ENCODE data around the gene EDIL3.

EDIL3 gene

GRCh38 chr5:84260939-84261338 lies 123.7 kb downstream of the EDIL3 start:
- no peak for DNase-seq (ENCODE audit: low read depth in 1 of 2, low spot score in 1 of 2)

DNA sequence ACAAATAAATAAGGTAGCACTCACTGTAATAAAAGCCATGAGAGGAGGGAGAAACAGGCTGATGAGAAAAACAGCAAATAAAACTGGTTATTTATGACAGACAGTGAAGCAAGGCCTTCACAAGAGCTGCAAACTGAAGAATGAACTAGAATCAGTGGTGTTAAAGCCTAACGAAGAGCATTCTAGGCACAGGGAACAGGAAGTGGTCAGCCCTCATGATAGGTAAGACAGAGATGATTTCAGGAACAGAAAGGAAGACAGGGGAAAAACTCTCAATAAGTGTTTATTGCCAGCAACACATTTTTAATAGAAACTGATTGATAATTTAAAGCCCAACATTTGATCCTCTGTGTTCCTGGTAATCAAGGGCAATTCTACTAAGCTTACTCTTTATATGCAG lies 124.5 kb downstream of the EDIL3 start:
- DNase-seq (ENCODE audit: low read depth in 1 of 2, low spot score in 1 of 2), result no peak

DNA sequence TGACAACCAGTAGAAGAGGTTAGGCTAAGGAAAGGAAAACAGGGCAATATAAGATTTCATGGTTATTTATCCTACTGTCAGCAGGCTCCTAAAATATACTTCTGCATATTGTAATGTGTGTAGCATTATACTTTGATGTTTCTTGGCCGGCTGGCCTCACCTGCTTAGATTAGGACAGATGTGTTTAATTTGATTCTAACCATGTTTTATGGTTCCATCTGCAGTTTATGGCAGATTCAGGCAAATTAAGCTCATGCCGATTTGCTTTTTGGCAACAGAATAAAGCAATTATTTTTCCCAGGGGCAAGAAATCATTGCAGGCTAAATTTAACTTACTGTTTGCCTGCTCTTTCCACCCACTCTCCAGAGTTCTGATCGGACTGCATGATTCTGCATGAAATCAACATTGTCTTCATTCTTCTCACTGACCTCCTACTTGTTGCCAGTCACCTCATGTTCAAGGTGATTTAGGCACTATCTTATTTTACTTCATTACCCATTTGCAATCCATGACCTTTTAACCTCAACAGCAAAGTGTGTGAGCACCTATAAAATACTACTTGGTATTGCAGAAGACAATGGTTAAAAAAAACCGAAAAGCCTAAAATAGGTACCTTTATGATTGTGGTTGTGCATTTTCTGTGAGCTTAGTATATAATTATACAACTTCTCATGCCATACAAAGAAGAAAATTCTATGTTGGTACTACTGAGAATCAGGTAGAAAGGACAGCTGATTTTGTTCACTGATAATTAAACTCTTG lies 125.2 kb downstream of the EDIL3 start:
- DNase-seq (ENCODE audit: low read depth in 1 of 2, low spot score in 1 of 2), result no peak

DNA sequence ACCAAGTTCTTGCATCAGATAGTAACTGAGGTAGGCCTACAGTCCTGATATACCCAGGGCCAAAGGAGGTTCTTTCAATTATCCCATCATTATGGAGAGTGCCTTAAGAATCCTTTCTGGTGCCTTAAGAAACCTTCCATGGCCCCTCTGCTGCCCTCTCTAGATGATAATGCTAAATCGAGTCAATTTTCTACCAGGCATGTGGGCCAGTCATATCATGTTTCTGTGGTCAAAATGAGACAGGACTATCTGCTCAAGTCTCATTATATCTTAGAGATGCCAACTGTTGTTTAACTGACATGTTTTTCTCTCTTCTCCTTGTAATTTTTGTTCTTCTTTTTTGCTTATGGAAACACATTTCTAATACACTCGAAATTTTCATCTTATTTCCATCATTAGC lies 127.6 kb downstream of the EDIL3 start:
- no peak for DNase-seq (ENCODE audit: low read depth in 1 of 2, low spot score in 1 of 2)

DNA sequence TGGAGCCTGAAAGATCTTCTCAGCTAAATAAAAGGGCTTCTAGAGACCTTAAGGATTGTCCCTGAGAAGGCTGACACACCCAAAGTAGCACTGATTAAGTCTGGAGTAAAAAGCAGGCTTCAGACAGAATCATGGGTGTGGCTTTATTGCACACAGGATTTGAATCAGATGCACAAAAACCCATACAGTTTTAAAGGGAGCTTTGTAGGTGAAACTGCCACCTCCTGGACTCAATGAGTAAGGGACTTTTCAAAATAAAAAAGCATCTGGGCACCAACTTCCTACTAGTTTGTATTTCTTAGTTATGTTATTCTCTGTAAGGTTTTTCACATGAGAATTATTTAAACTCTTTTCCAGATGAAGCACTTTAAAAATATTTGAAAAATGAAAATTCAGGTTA lies 129.4 kb downstream of the EDIL3 start:
- no peak for DNase-seq (ENCODE audit: low read depth in 1 of 2, low spot score in 1 of 2)

DNA sequence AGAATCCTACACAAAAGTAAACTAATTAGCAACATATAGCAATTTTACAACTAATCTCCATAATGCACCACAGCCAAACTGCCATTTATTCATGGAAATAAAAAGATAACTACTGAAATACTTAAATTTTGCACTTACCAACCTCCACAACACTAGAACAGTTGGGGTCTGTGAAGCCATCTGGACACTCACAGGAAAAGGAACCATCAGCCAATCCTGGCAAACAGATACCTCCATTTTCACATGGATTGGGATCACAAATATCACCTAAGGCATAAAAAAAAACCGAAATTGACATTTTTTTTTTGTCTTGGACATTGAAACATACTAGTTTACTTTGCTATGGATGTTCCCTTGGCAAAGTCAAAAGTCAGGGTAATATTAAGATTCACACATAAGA lies 130.7 kb downstream of the EDIL3 start:
- no peak for DNase-seq (ENCODE audit: low read depth in 1 of 2, low spot score in 1 of 2)

DNA sequence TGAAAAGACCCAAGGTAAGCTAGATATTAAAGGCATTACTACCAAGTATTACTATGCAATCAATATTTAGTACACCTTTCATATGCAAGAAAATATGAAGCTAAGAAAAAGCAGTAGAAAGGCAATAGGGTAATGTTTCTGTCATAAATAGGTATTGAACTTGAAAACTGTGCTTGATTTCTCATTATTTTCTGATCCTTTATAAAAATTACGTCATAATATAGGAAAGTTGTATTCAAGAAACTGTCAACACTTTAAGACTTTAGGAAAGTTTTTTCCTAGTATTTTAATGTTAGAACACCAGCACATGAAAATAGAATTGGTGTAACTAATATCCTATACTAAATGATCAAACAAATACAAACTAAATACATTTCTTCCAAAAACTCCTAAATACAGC lies 133.2 kb downstream of the EDIL3 start:
- DNase-seq (ENCODE audit: low read depth in 1 of 2, low spot score in 1 of 2), result no peak

DNA sequence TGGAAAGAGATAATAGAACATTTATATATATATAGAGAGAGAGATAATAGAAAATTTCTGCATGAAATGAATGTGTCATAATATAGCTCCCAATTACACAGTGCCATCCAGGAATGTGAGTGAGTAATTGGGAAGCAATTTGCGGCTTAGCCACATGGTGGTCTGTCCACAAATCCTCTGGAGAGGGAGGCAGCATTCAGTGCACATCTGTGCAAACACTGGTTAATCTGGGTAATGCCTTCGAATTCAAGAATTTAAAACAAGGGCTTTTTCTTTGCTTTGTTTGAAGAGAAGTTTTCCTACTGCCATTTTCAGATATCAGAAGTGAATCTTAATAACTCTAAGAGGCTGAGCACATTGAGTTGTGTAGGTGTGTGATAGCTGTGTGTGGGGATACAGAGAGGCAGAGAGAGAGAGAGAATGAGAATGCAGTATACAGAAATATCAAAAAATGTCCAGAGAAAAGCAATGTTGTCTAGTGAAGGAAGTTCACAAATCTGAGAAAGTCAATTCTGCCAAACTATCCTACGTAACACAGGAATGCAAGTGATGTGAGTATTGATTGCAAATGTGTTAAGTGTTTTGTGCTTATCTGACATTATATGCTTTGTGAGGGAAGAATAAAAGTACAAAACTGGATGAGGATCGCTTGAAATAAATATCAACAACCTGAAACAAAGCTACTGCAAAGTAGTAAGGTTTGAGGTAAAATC lies 134.6 kb downstream of the EDIL3 start:
- DNase-seq (ENCODE audit: low read depth in 1 of 2, low spot score in 1 of 2), result no peak

DNA sequence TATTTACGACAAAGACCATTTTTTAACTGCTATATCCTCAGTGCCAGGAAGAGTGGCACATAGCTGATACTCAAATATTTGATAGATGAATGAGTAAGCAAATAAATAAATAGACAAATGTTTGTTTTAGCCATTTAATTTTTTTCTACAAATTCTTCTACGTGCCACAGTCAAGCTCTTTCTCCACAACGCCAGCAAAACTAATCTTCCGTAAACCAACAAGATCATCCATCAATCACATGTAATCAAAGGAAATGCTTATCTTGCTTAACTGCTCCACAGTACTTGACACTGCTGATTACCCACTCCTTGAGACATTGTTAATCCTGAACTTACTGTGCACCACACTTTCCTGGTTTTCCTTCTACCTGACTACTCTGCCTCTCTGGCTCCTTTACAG lies 136.7 kb downstream of the EDIL3 start:
- DNase-seq (ENCODE audit: low read depth in 1 of 2, low spot score in 1 of 2), result no peak

- DNase-seq (ENCODE audit: low read depth in 1 of 2, low spot score in 1 of 2), result no peak
These were observed 142.4 kb downstream of the EDIL3 start for GRCh38 chr5:84242286-84242685.

- DNase-seq (ENCODE audit: low read depth in 1 of 2, low spot score in 1 of 2), result no peak
These were observed 145.2 kb downstream of the EDIL3 start for GRCh38 chr5:84239494-84239893.

DNA sequence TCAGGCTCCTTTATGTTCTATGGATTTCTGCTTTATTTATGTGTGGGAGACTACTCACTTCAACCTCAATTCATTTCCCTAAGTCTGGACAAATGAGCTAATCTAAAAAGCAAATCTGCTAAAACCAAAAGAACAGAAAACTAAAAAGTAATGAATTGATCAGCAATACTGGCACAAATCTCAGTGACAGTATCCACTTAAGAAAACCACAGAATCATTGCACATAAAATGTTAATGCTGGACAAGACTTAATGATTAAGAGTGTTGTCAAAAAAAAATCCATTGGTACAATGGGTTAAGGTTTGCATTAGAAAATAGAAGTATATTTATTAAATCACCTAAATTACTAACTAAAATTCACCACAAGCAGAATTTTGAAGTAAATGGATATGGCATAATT lies 147.6 kb downstream of the EDIL3 start:
- no peak for DNase-seq (ENCODE audit: low read depth in 1 of 2, low spot score in 1 of 2)

GRCh38 chr5:84231433-84231832 lies 153.2 kb downstream of the EDIL3 start:
- DNase-seq (ENCODE audit: low read depth in 1 of 2, low spot score in 1 of 2), result no peak

DNA sequence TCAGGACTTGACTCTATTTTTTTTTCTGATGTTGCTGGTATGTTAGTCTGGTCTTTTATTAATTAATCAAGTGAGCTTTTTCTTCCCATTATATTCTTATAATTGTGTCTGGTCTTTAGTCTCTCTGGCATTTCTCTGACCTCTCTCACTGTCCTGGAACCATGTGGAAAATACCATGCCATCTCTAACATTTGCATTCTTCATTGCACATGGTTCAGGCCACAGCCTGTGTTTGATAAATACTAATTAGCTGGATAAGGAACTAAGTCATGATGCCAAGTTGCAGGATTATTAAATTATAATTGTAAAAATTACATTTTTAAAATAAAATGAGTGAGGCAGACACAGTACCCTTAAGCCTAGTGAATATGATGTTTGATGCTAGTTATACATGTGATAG lies 155.6 kb downstream of the EDIL3 start:
- no peak for DNase-seq (ENCODE audit: low read depth in 1 of 2, low spot score in 1 of 2)

GRCh38 chr5:84228266-84228665 lies 156.4 kb downstream of the EDIL3 start:
- DNase-seq (ENCODE audit: low read depth in 1 of 2, low spot score in 1 of 2), result no peak

- no peak for DNase-seq (ENCODE audit: low read depth in 1 of 2, low spot score in 1 of 2)
These were observed 157.4 kb downstream of the EDIL3 start for GRCh38 chr5:84227236-84227635.

DNA sequence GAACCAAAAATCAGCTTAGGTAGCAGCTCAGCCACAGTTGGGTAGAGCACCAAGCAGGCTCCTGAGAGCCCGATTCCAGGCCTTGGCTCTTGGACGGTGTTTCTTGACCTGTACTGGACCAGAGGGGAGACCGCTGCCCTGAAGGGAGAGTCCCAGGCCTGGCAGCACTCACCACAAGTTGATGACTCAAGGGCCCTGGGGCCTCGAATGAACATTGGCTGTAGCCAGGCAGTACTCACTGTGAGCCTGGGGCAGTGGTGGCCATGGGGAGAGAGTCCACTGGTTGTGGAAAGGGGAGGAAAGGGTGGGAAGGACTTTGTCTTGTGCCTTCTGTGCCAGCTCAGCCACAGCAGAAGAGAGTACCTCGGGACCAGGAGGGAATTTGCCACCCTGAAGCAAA lies 166.1 kb downstream of the EDIL3 start:
- no peak for DNase-seq (ENCODE audit: low read depth in 1 of 2, low spot score in 1 of 2)

DNA sequence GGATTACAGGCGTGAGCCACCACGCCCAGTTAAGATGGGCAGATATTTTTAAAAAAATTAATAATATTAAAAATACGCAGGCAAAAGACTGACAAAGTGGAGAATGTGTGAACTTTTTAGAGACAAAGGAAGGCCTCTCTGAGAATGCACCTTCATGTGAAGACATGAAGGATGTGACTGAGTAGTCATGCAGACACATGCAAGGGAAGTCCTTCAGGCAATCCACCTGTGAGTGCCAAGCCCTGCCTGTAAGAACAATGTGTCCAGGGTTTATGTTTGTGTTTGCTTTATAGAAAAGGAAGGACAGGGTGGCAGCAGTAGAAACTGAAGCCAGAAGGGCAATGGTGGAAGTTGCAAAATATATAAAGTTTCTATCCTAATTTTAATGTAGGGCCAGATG lies 169.2 kb downstream of the EDIL3 start:
- DNase-seq (ENCODE audit: low read depth in 1 of 2, low spot score in 1 of 2), result no peak

DNA sequence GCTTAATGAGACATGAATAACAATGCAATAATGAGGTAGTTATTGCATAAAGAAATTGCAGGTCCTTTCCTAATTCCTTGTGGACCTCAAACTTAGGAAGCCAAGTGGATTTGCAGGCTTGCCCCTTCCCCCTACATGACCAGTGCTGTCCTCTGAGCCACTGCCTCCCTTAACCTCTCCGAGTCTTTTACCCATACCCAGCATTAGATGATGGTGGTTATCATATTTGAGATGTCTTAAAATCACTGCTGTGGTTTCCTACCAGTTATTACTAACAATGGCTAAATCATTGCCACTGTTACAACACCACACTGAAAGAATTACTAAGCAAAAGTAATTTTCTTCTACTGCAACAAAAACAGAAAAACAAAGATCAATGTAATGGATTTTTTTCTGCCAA lies 170.8 kb downstream of the EDIL3 start:
- no peak for DNase-seq (ENCODE audit: low read depth in 1 of 2, low spot score in 1 of 2)

GRCh38 chr5:84213212-84213611 lies 171.5 kb downstream of the EDIL3 start:
- no peak for DNase-seq (ENCODE audit: low read depth in 1 of 2, low spot score in 1 of 2)

- no peak for DNase-seq (ENCODE audit: low read depth in 1 of 2, low spot score in 1 of 2)
These were observed 179.9 kb downstream of the EDIL3 start for GRCh38 chr5:84204772-84205171.

- no peak for DNase-seq (ENCODE audit: low read depth in 1 of 2, low spot score in 1 of 2)
These were observed 182.5 kb downstream of the EDIL3 start for GRCh38 chr5:84202136-84202535.

DNA sequence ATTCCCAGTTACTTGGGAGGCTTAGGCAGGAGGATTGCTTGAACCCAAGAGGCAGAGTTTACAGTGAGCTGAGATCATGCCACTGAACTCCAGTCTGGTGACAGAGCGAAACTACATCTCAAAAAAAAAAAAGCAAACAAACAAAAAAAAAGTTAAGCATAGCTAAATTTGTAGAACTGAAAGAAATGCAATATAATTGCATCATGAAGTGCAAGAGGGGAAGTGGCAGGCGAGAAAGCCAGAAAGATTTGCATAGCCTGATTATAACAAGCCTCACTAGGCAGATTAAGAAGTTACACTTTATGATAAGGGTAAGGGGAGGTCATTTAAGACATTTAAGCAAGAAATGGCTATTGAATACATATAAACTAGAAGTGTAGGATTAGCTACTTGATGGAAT lies 187.1 kb downstream of the EDIL3 start:
- DNase-seq (ENCODE audit: low read depth in 1 of 2, low spot score in 1 of 2), result no peak

Data from activated T-helper 1 cell treated with anti-CD3 and anti-CD28 coated beads, Interleukin-2, amount 50 U/mL, for 16 hours (primary cell).